HG03457 (cell line): ENCODE measurements around the gene RAB3B.

Experiments used
- ATAC-seq: cut with Tn5 transposase; IDR thresholded peaks from one replicate; pipeline ENCODE4 v1.9.1; 2021; ENCODE audit warnings: moderate number of reproducible peaks; ENCODE audit not compliant: unreplicated experiment

The RAB3B gene

GRCh38 chr1:51957618-51958017 lies 32.9 kb downstream of the RAB3B start:
- no peak for ATAC-seq

- no peak for ATAC-seq
These were observed 33.7 kb downstream of the RAB3B start for GRCh38 chr1:51956528-51957509.

- no peak for ATAC-seq
These were observed 34.5 kb downstream of the RAB3B start for GRCh38 chr1:51955797-51956527.

- no peak for ATAC-seq
These were observed 35.7 kb downstream of the RAB3B start for GRCh38 chr1:51954783-51955182.

- ATAC-seq = no peak
These were observed 37.4 kb downstream of the RAB3B start for GRCh38 chr1:51953079-51953478.

- no peak for ATAC-seq
These were observed 37.9 kb downstream of the RAB3B start for GRCh38 chr1:51952638-51953037.

GRCh38 chr1:51950701-51951100 lies 39.8 kb downstream of the RAB3B start:
- no peak for ATAC-seq

GRCh38 chr1:51949014-51949702 lies 41.3 kb downstream of the RAB3B start:
- ATAC-seq = no peak

- ATAC-seq = no peak
These were observed 42.0 kb downstream of the RAB3B start for GRCh38 chr1:51948491-51948915.

GRCh38 chr1:51946300-51946699 lies 44.2 kb downstream of the RAB3B start:
- no peak for ATAC-seq

- ATAC-seq = no peak
These were observed 44.9 kb downstream of the RAB3B start for GRCh38 chr1:51945591-51945990.

GRCh38 chr1:51942281-51942680 lies 48.2 kb downstream of the RAB3B start:
- no peak for ATAC-seq

GRCh38 chr1:51941528-51941927 lies 49.0 kb downstream of the RAB3B start:
- ATAC-seq = no peak

GRCh38 chr1:51937112-51937511 lies 53.4 kb downstream of the RAB3B start:
- no peak for ATAC-seq

GRCh38 chr1:51936531-51936930 lies 54.0 kb downstream of the RAB3B start:
- no peak for ATAC-seq

- ATAC-seq = no peak
These were observed 57.2 kb downstream of the RAB3B start for GRCh38 chr1:51933344-51933743.

- ATAC-seq = no peak
These were observed 60.2 kb downstream of the RAB3B start for GRCh38 chr1:51930329-51930728.

GRCh38 chr1:51928896-51929295 lies 61.6 kb downstream of the RAB3B start:
- ATAC-seq = no peak

- ATAC-seq = no peak
These were observed 63.5 kb downstream of the RAB3B start for GRCh38 chr1:51927029-51927428.

GRCh38 chr1:51926171-51926812 lies 64.2 kb downstream of the RAB3B start:
- no peak for ATAC-seq

- no peak for ATAC-seq
These were observed 66.0 kb downstream of the RAB3B start for GRCh38 chr1:51924455-51924854.
